Fibroblast of skin of right biceps (primary cell): ENCODE measurements around the gene AADAC.
A peak's percentile ranks its signal among the peaks of the same experiment; 100 is the strongest.
"Not testable (repeated sequence)": the region's sequence is repeated elsewhere in the genome, so short reads cannot be mapped to it uniquely, and the experiment has no call there.

Experiments
- DNase-seq: peaks from one replicate; pipeline ENCODE4 v3.0.0-alpha.2; 2013

AADAC gene

DNA sequence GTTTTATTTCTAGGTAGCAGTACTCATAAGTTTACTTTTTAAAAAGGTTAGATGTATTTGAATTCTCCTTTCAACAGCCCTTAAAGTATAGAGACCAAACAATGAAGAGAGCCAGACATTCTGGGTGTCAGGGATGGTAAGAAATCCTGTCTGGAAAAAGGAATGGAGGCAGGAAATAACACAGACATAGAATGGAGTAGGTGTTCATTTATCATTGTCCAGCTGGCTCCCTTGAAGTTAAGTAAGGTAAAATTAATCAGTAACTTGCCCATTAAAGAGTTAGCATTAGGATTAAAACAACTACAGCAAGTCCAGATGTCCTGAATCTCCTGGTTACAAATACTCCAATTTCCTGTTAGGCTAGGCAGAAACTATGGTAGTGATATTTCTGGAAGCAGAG, 46.0 kb downstream of the AADAC start:
- DNase-seq, result no peak

DNA sequence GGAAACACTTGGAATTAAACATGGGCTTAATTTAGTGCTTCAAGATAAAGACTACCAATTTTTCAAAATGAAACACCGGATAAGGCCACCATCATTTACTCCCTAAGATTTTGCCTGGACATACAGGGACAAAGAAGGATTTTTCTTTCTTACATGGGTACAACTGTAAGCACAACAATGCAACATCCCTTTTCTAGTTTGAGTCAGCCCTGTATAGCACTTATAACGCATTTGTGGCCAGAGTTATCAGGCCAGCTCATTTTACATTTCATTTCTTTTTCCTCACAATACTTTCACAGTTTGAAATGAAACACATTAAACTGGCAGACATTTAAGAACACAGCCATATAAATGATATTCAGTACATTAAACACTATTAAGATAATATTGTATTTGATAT, 49.7 kb downstream of the AADAC start:
- no peak for DNase-seq

DNA sequence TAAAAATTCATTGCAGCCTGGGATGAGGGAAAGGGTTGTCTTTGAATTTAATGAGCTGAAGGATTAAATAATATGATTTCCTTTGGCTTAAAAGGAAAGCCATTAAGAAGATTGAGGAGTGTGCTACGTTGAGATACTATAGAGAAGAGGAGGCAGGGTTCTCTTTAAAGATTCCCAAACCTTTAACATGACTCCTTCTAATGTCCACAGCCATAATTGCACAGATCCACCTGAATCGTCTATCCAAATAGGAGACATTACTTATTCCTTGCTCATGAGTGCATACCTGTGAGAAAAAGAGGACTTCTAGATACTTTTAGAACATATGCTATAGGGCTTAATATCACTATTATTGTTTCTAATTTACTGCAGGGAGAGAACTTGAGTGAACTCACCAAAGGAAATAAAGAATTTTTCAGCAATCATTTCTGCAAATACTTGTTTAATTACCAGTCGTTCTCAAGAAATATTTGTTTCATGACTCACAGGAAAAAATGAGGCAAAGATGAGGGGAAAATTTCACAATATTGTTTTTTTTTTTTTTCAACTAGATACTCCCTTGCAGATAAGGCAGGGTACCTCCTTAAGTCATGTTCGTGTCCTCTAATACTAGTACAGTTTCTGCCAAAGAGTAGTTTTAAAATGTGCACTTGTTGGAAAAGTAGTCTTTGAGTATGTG, 50.6 kb downstream of the AADAC start:
- DNase-seq, result peak; percentile 90

DNA sequence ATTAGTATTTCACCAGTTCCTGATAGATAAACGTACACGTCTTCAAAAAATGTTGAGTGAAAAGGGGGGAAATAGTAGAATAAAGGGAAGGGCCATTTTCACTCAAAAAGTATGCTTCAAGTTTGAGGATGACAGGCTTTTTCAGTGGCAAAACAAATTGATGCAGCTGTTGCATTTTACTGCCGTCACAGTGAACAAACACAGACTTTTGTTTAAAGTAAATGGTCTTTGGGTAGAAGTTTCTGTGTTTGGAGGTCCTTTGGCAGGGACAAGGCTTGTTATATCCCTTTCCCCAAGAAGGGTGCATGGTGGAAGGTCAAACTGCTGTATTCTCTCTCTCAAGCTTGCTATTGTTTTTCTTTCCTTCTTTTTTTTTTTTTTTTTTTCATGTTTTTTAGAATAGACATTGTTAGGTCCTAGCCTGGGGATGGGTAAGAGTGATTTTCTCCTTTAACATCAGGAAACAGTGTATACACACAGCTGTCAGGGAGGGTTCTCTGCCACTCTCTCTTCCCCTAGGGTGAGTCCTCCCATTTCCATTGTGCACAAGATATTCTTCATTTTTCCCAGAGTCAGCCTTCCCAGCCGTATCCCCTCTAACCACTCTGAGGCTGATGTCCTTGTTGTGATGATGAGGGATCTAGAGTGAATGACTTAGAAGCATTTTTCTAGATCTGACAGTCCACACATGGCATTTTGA, 52.9 kb downstream of the AADAC start:
- DNase-seq, result no peak

DNA sequence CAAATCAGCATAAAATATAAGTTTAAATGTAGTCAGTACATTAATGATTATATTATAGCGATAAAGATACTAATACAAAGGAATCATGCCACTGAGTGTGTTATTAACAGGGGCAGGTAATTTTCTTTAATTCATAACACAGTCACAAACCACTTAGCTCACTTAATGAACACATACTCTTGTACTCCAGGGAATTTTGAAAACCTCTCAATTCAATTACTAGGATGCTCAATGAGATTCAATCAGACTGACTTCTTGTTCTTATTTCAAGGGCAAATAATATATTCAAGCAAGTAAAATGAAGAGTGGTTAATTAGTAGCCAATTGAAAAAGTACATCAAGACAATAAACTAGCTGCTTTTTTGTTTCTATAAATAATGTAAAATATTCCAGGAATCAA, 53.8 kb downstream of the AADAC start:
- no peak for DNase-seq

DNA sequence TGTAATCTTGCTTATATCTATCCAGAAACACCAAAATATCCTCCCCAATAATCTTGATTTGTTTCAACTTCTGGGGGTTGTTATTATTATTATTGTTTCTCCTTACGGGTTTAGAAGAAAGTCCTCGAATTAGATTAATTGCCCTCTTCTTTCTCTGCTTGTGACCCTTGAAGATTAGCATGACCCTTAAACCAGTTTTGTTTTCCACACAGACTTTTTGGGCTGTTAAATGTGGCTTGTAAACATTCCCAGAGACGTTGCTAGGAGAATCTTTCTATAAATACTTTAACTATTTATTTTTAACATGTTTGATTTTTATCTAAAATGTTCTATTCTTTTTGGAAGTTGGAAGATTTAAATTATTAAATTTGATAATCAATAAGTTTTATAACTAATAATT, 55.3 kb downstream of the AADAC start:
- DNase-seq, result no peak

DNA sequence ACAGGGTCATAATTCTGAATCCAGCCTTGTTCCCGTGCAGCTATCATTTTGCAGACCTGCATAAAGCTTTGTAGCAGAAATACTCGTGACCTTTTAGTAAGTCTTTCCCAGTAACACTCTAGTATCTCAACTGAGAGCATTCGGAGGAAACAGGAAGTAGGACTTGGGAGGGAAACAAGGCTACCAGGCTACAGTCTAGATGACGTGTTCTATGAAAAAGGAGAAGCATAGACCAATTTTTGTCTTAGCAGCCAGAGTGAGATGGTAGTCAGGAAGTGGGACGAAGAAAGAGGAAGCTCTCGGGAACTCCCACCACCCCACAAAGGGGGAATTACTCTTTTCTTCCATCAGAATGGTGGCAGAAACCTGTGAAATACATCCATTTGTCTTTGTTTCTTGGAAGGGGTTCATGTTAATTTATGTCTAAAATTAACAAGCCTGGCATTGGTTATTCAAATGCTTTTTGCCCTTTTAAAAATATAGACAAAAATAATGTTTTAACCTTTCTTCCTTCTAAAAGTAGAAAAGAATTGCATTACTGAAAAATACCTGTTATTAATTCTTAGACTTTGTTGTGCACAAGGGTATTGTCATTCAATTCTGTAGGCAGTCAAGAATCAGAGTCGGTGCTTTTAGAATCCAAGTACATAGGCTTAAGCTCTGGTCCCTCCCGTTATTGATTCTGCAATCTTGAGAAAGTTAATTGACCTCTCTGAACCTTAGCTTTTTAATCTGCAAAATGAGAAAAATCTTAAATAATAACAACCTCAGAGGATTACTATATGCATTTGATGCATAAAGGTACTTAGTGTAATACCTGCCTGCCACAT, 57.9 kb downstream of the AADAC start:
- DNase-seq, result no peak

DNA sequence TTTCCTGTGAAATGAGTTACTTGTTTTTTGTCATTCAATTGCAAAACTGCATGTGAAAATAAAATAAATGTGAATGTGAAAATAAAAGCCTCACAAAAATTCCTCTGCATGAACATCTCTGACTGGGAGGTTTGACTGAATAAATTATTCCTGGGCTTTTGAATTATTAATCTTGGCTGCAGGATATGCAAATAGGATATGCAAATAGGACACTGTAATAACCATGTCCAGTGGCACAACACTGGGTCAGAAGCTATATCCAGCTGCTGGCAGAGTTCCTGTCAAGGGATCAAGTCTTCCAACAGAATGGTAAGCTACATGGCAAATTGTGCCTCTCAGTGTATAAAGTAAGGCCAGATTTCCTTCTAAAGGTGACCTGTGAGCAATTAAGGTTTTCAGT, 59.5 kb downstream of the AADAC start, which contains the start of gene SUCNR1:
TSS of gene SUCNR1 (plus strand) at position 246 of the 400 bp plus-strand sequence. CDS start 6,250 bp downstream, outside the sequence.
- no peak for DNase-seq

DNA sequence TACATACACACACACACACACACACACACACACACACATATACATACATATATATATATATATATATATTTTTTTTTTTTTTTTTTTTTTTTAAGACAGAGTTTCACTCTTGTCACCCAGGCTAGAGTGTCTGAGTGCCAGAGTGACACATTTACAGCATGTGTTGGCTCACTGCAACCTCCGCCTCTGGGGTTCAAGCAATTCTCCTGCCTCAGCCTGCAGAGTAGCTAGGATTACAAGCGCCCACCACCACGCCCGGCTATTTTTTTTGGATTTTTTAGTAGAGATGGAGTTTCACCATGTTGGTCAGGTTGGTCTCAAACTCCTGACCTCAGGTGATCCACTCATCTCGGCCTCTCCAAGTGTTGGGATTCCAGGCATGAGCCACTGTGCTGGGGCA, 60.2 kb downstream of the AADAC start:
- not testable (repeated sequence) for DNase-seq

DNA sequence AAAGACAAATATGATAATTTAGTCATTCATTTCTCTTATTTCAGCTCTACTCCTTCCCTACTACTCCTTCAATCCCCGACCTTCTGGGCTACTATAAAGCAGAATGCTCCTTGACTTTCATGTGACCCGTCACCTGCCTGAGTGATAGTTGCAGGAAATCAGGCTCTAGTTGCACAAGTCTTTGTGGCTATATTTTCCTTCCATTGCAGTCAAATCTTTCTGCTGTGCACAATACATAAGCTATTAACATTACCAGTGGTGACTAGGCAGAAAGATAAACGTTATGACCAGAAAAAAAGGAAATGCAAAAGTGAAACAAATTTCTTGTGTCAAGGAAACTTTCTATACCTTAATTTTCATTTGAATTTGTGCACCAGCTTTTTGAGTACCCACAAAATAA, 61.8 kb downstream of the AADAC start:
- DNase-seq, result no peak

DNA sequence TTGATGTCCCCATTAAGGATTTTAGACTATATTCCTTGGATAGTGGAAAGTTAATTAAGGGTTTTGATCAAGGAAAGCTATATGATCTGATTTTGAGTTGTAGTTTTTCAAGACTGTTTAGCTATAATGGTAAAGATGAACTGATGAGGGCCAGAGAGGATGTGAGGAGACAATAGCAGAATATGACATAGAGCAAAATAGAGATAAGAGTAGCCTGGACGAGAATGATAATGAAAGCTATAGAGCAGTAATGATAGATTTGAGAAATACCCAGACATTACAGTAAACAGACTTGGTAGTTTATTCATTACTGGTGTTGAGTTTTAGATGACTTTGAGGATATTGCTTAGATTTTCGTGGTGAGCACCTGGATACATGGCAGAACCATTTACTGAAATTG, 63.4 kb downstream of the AADAC start:
- no peak for DNase-seq
